OCI-LY7 (cell line): Measurements from ENCODE around the gene MAP4K1. TPM values are rescaled to one million over a fixed set of nuclear protein-coding genes. Genes with fewer than 3 reads are reported as not detected.

Source experiments
- BruUV-seq: library from RNA; stranded (reverse); fragments of 400-500 nt; replicated peaks from 2 replicates; lab custom pipeline; 2021; lab: Mats Ljungman, UMichigan
- CTCF ChIA-PET: fragments of 300-600 bp; sonication (Branson Sonifier 250); formaldehyde crosslinking; loops from one replicate; lab custom pipeline; 2022; ENCODE audit warnings: antibody characterized with exemption; ENCODE audit not compliant: unreplicated experiment; lab: Charles Lee
- POLR2A ChIA-PET: fragments of 300-600 bp; sonication (Branson Sonifier 250); formaldehyde crosslinking; loops from one replicate; lab custom pipeline; 2022; ENCODE audit warnings: antibody characterized with exemption; lab: Charles Lee
- DNase-seq: peaks from one replicate; pipeline ENCODE4 v3.0.0-alpha.2; 2015; ENCODE audit warnings: low spot score
- H2AFZ ChIP-seq: fragments of 200-600 bp; sonication (generic), shearing (Covaris generic); 2 replicates; pipeline ENCODE4 v1.6.1; 2014; ENCODE audit warnings: mild to moderate bottlenecking, antibody characterized with exemption, low read length, moderate library complexity
- H3K27ac ChIP-seq: fragments of 200-600 bp; sonication (generic); 2 replicates; pipeline ENCODE4 v1.5.1; 2014; ENCODE audit warnings: mixed run types, low read depth, mild to moderate bottlenecking, moderate library complexity, low read length, inconsistent platforms; ENCODE audit not compliant: poor library complexity, severe bottlenecking
- H3K36me3 ChIP-seq: fragments of 200-600 bp; sonication (generic); 2 replicates; pipeline ENCODE4 v1.6.1; 2014; ENCODE audit warnings: mild to moderate bottlenecking, antibody characterized with exemption, low read length, moderate library complexity, mixed read lengths; ENCODE audit not compliant: insufficient read depth
- H3K4me1 ChIP-seq: fragments of 200-600 bp; sonication (generic); 2 replicates; pipeline ENCODE4 v1.5.1; 2014; ENCODE audit warnings: mild to moderate bottlenecking, low read length; ENCODE audit not compliant: insufficient read depth, poor library complexity, severe bottlenecking
- H3K4me2 ChIP-seq: fragments of 200-600 bp; sonication (generic); 2 replicates; pipeline ENCODE4 v1.6.1; 2014; ENCODE audit warnings: mild to moderate bottlenecking, low read length
- H3K4me3 ChIP-seq: fragments of 200-600 bp; sonication (generic); 2 replicates; pipeline ENCODE4 v1.5.1; 2014; ENCODE audit warnings: mild to moderate bottlenecking, low read depth, low read length; ENCODE audit not compliant: poor library complexity, severe bottlenecking
- H3K79me2 ChIP-seq: fragments of 200-600 bp; sonication (generic); 2 replicates; pipeline ENCODE4 v1.6.1; 2016; ENCODE audit warnings: low read depth, mild to moderate bottlenecking, low read length, moderate library complexity, mixed read lengths; ENCODE audit not compliant: insufficient read depth
- H3K9me2 ChIP-seq: fragments of 200-600 bp; sonication (generic); 2 replicates; pipeline ENCODE4 v1.6.1; 2016; ENCODE audit warnings: mild to moderate bottlenecking, low read length, mixed read lengths; ENCODE audit not compliant: insufficient read depth
- H3K9me3 ChIP-seq: fragments of 200-600 bp; sonication (generic); 2 replicates; pipeline ENCODE4 v1.6.1; 2014; ENCODE audit warnings: mild to moderate bottlenecking, mixed run types, low read length, mixed read lengths
- H4K20me1 ChIP-seq: fragments of 200-600 bp; sonication (generic); 2 replicates; pipeline ENCODE4 v1.6.1; 2014; ENCODE audit warnings: mild to moderate bottlenecking, antibody characterized with exemption, low read length, moderate library complexity, mixed read lengths; ENCODE audit not compliant: insufficient read depth
- EZH2phosphoT487 ChIP-seq: fragments of 200-600 bp; sonication (generic); IDR thresholded peaks from 2 replicates; pipeline ENCODE4 v1.6.1; 2018; ENCODE audit warnings: low read depth, borderline replicate concordance, mild to moderate bottlenecking, mixed run types, antibody characterized with exemption, low read length, moderate library complexity, mixed read lengths
- intact Hi-C: fragments of 100-400 bp; cut with micrococcal nuclease; formaldehyde crosslinking; loops from one replicate; pipeline ENCODE4 v1.10.0; 2022; ENCODE audit not compliant: unreplicated experiment
- total RNA-seq, 2 experiments: library from RNA; depleted of rRNA in 1 of 2; stranded (reverse); fragments of >200 nt in 1 of 2; shearing (Covaris generic) in 1 of 2; gene quantifications; 2 replicates each; pipeline ENCODE4 v1.2.3, GENCODE V29; 2014 to 2022
- TF ChIP-seq, protein P1 (sequence below): fragments of 200-600 bp; sonication (generic); conservative IDR thresholded peaks from 2 replicates; pipeline ENCODE4 v1.5.1; 2014; ENCODE audit warnings: mild to moderate bottlenecking, antibody characterized with exemption, low read length, moderate library complexity, mixed read lengths

MAP4K1 gene
- total RNA-seq, 2 experiments from 2014 or later, result 102 to 331 TPM

DNA sequence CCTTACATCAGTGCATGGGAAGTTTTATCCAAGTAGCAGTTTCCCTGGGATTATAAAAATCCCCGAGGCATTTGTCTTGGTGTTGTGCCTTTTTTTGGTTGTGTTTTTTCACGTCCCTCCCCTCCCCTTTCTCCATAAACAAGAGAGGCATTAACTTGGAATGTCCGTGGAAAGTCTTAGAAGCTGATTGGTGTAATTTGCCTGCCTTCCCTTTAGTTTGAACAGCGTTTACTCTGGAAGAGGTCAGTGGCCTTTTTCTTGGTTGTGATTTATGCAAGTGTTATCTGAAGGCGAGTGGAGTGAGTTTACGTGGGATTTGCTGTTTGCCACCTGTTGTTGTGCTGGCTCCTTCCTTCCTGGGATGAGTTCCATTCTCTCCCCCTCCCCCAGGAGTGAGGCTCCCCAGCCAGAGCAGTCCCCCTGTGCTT lies 36.9 kb upstream of the MAP4K1 start:
- Histone ChIP-seq H3K4me3 (no peak overlapping the region), H3K79me2 (peaks cover 87% of the 10 kb centered on the region), H3K4me2 (no peak overlapping the region), H3K27ac (no peak overlapping the region), H3K9me2 (no peaks in the 10 kb centered on the region), H3K4me1 (peaks cover 20% of the 10 kb centered on the region), H3K9me3 (no peaks in the 10 kb centered on the region), H4K20me1 (peaks cover 31% of the 10 kb centered on the region), H3K36me3 (peaks cover 39% of the 10 kb centered on the region), H2AFZ (no peak overlapping the region)
- ChIA-PET CTCF (no interaction called here), POLR2A (no interaction called here)
- BruUV-seq, result no TSS peak
- intact Hi-C loops, result no loop called here
- no peak for DNase-seq
- TF ChIP-seq, protein P1, sequence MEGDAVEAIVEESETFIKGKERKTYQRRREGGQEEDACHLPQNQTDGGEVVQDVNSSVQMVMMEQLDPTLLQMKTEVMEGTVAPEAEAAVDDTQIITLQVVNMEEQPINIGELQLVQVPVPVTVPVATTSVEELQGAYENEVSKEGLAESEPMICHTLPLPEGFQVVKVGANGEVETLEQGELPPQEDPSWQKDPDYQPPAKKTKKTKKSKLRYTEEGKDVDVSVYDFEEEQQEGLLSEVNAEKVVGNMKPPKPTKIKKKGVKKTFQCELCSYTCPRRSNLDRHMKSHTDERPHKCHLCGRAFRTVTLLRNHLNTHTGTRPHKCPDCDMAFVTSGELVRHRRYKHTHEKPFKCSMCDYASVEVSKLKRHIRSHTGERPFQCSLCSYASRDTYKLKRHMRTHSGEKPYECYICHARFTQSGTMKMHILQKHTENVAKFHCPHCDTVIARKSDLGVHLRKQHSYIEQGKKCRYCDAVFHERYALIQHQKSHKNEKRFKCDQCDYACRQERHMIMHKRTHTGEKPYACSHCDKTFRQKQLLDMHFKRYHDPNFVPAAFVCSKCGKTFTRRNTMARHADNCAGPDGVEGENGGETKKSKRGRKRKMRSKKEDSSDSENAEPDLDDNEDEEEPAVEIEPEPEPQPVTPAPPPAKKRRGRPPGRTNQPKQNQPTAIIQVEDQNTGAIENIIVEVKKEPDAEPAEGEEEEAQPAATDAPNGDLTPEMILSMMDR, result no peak
- no peak for TF ChIP-seq EZH2phosphoT487

DNA sequence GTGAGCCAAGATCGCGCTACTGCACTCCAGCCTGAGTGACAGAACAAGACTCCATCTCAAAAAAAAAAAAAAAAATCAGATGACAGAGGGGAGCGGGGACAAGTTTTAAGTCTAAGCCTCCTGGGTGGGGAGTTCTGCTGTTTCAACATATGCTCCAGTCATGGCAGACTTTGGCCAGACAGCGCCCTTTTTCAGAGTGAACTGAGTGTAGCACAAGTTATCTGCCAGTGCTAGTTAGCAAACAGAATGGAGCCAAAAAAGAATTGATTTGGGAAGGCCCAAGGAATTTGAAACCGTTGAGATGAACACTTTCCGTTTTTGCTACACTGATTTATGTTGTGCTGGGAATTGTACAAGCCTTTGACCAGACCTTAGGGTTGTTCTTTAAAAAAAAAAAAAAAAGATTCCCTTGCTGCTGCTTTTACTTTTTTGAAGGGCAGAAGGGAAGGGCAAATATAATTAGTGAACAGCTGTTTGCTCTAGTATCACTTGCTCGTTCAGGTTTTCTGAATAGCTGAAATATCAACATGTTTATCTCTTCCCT lies 35.3 kb upstream of the MAP4K1 start:
- CTCF ChIA-PET, result no interaction called here
- POLR2A ChIA-PET, result interaction anchor here (0.5 kb wide), 1 partner anchor 280 kb away, joined by 3 read pairs; no protein-coding TSS in a partner anchor

More for the DNA sequence above, 35.3 kb upstream of the MAP4K1 start:
- Histone ChIP-seq H2AFZ (no peak overlapping the region), H3K79me2 (peaks cover 90% of the 10 kb centered on the region), H3K4me1 (peaks cover 28% of the 10 kb centered on the region), H3K27ac (no peak overlapping the region), H4K20me1 (peaks cover 43% of the 10 kb centered on the region), H3K4me2 (no peak overlapping the region), H3K4me3 (no peak overlapping the region), H3K36me3 (peaks cover 36% of the 10 kb centered on the region), H3K9me2 (no peaks in the 10 kb centered on the region), H3K9me3 (no peaks in the 10 kb centered on the region)
- DNase-seq, result no peak
- BruUV-seq, result no TSS peak
- TF ChIP-seq, protein P1, result no peak
- TF ChIP-seq EZH2phosphoT487, result no peak
- intact Hi-C loops, result no loop called here
